Measurements from ENCODE around the gene FAM118A. TPM values are rescaled to one million over a fixed set of nuclear protein-coding genes. Genes with fewer than 3 reads are reported as not detected.

The FAM118A gene
- total and polyA plus RNA-seq, 8 donors: 12.0 to 747 (median 53.7) TPM

GRCh38 chr22:45308957-45309421, 745 bp upstream of the FAM118A start:
- TF ChIP-seq, protein P1, sequence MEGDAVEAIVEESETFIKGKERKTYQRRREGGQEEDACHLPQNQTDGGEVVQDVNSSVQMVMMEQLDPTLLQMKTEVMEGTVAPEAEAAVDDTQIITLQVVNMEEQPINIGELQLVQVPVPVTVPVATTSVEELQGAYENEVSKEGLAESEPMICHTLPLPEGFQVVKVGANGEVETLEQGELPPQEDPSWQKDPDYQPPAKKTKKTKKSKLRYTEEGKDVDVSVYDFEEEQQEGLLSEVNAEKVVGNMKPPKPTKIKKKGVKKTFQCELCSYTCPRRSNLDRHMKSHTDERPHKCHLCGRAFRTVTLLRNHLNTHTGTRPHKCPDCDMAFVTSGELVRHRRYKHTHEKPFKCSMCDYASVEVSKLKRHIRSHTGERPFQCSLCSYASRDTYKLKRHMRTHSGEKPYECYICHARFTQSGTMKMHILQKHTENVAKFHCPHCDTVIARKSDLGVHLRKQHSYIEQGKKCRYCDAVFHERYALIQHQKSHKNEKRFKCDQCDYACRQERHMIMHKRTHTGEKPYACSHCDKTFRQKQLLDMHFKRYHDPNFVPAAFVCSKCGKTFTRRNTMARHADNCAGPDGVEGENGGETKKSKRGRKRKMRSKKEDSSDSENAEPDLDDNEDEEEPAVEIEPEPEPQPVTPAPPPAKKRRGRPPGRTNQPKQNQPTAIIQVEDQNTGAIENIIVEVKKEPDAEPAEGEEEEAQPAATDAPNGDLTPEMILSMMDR (IDR thresholded peaks at IDR 0.05): no peak
- TF ChIP-seq POLR2A (IDR thresholded peaks at IDR 0.05): no peak
- no peaks in the 10 kb centered on the region for H3K9me3 ChIP-seq
- DNase-seq: peak in 1 of 2 donors; percentile 56
- peaks cover 0 to 9% (median 0%) of the 10 kb centered on the region in 4 donors for H3K36me3 ChIP-seq
- peak overlapping the region; percentile 66 to 96 (median 89) for H3K4me3 ChIP-seq
- H3K27me3 ChIP-seq: no peaks in the 10 kb centered on the region
- intact Hi-C loops (cut with DNase I; ENCODE audit: low total_unique reads): no loop called here
- WGBS, 5 donors: 44 to 60% (median 52%) methylated on average over 25 of the region's 25 CpGs
- peaks cover 24 to 43% (median 36%) of the 10 kb centered on the region in 4 donors for H3K4me1 ChIP-seq
- peak overlapping the region; percentile 79 to 92 (median 89) for H3K27ac ChIP-seq

DNA sequence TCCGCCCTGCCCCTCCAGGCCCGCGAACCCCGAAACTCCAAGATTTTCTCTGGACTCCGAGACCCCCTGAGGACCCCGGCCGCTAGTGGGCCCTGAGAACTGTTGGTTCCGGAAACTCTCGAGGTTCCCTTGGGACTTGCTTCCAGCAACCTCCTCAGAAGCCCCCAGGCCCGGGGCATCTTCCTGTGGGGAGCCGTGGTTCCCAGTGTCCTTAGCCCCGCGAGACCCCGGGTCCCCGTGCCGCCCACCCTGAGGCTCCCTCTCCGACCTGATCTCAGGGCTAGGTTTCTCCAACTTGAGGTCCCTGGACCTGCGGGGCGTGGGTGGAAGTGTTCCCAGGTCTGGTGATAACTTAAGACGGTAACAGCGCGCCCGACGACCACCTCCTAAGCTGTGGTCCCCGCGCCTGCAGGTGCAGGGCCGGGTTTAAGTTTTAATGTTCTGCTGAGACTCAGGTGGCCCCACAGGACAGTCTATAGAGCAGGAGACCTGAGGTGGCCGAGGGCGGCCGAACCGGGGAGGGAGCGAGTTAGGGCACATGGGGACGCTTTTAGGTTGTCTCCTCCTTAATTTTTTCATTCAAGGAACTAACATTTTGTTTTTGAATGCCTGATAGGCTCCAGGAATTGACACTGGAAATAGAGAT, 720 bp downstream of the FAM118A start:
- peaks cover 0 to 9% (median 0%) of the 10 kb centered on the region in 4 donors for H3K36me3 ChIP-seq
- peak in 1 of 2 donors; percentile 49 for DNase-seq
- TF ChIP-seq, protein P1 (IDR thresholded peaks at IDR 0.05): no peak
- TF ChIP-seq POLR2AphosphoS5 (IDR thresholded peaks at IDR 0.05): no peak
- TF ChIP-seq POLR2A (IDR thresholded peaks at IDR 0.05): no peak
- TF ChIP-seq EP300 (IDR thresholded peaks at IDR 0.05): no peak
- peak overlapping the region; percentile 87 to 92 (median 89) for H3K27ac ChIP-seq
- no peaks in the 10 kb centered on the region for H3K27me3 ChIP-seq
- intact Hi-C loops (cut with DNase I; ENCODE audit: low total_unique reads): no loop called here
- H3K9me3 ChIP-seq: no peaks in the 10 kb centered on the region
- peak overlapping the region; percentile 66 to 96 (median 89) for H3K4me3 ChIP-seq
- peaks cover 32 to 57% (median 43%) of the 10 kb centered on the region in 4 donors for H3K4me1 ChIP-seq
- whole genome bisulfite sequencing, 5 donors: 2 to 3% (median 2%) methylated on average over 25 to 33 of the region's 33 CpGs

DNA sequence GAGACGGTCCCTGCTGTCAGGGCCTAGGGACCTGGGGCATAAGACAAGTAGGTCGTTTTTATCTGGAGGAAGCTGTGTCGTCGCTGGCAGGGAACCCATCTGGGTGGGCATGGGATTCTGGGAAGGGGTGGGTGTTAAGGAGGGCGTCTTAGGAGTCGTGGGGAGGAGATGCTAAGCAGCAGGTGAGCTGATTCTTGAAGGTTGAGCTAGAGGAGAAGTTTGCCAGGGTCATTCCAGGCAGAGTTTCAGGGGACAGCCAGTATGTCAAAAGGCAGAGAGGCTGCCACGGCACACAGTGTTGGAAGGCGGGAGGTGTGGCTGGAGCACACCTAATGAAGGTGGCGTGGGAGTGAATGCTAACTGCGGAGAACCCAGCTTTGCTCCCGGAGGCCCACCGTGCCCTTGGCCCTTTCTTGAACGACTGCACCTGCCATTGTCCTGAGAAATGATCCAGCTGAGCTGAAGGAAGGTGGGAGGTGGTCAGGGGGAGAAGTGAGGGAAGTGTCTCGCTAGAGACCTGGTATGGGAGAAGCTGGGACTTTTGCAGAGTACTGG, 1.3 kb downstream of the FAM118A start:
- DNase-seq: peak in 1 of 2 donors; percentile 46

GRCh38 chr22:45312415-45312814, 2.7 kb downstream of the FAM118A start:
- 86 to 90% (median 88%) methylated on average over 8 of the region's 8 CpGs for WGBS, 5 donors
- no peaks in the 10 kb centered on the region for H3K9me3 ChIP-seq
- H3K4me1 ChIP-seq: peaks cover 36 to 77% (median 56%) of the 10 kb centered on the region in 4 donors
- peak overlapping the region in 2 of 5 donors; percentile 72 to 76 for H3K27ac ChIP-seq
- H3K27me3 ChIP-seq: no peaks in the 10 kb centered on the region
- TF ChIP-seq POLR2A (IDR thresholded peaks at IDR 0.05) (no peak), POLR2AphosphoS5 (IDR thresholded peaks at IDR 0.05) (no peak), EP300 (IDR thresholded peaks at IDR 0.05) (no peak)
- TF ChIP-seq, protein P1 (IDR thresholded peaks at IDR 0.05): no peak
- DNase-seq: no peak
- intact Hi-C loops (cut with DNase I; ENCODE audit: low total_unique reads): no loop called here
- H3K36me3 ChIP-seq: peaks cover 0 to 9% (median 0%) of the 10 kb centered on the region in 4 donors
- no peak overlapping the region for H3K4me3 ChIP-seq

More for the DNA sequence above, 1.3 kb downstream of the FAM118A start:
- Histone ChIP-seq H3K27ac (peak overlapping the region; percentile 33 to 92 (median 89)), H3K27me3 (no peaks in the 10 kb centered on the region), H3K36me3 (peaks cover 0 to 9% (median 0%) of the 10 kb centered on the region in 4 donors), H3K9me3 (no peaks in the 10 kb centered on the region), H3K4me3 (peak overlapping the region; percentile 66 to 96 (median 89)), H3K4me1 (peaks cover 32 to 63% (median 46%) of the 10 kb centered on the region in 4 donors)
- TF ChIP-seq POLR2AphosphoS5 (IDR thresholded peaks at IDR 0.05) (no peak), EP300 (IDR thresholded peaks at IDR 0.05) (no peak), POLR2A (IDR thresholded peaks at IDR 0.05) (no peak)
- TF ChIP-seq, protein P1 (IDR thresholded peaks at IDR 0.05): no peak
- intact Hi-C loops (cut with DNase I; ENCODE audit: low total_unique reads): no loop called here
- 17 to 38% (median 29%) methylated on average over 14 of the region's 14 CpGs for WGBS, 5 donors

All from stomach (tissue), 9 donors.